Gastrocnemius medialis (tissue), 4 donors: ENCODE data around the gene COQ3.

Experiments
- CTCF ChIP-seq, 5 experiments: fragments of 450-650 bp in 3 of 5; fragments of 200-600 bp in 2 of 5; sonication (generic) in 2 of 5; IDR thresholded peaks in 4 of 5; conservative IDR thresholded peaks in 1 of 5; 1 replicate in 4 of 5; 2 replicates in 1 of 5; pipeline ENCODE4 v1.5.1; 2016 to 2019; ENCODE audit warnings: antibody characterized with exemption in 5 of 5, mild to moderate bottlenecking in 3 of 5, moderate library complexity in 3 of 5
- POLR2A ChIP-seq, 2 donors: fragments of 450-650 bp; IDR thresholded peaks; one replicate each; pipeline ENCODE4 v1.6.1; 2017; ENCODE audit warnings: antibody characterized with exemption in 2 of 2, mild to moderate bottlenecking in 2 of 2, moderate library complexity in 2 of 2

DNA sequence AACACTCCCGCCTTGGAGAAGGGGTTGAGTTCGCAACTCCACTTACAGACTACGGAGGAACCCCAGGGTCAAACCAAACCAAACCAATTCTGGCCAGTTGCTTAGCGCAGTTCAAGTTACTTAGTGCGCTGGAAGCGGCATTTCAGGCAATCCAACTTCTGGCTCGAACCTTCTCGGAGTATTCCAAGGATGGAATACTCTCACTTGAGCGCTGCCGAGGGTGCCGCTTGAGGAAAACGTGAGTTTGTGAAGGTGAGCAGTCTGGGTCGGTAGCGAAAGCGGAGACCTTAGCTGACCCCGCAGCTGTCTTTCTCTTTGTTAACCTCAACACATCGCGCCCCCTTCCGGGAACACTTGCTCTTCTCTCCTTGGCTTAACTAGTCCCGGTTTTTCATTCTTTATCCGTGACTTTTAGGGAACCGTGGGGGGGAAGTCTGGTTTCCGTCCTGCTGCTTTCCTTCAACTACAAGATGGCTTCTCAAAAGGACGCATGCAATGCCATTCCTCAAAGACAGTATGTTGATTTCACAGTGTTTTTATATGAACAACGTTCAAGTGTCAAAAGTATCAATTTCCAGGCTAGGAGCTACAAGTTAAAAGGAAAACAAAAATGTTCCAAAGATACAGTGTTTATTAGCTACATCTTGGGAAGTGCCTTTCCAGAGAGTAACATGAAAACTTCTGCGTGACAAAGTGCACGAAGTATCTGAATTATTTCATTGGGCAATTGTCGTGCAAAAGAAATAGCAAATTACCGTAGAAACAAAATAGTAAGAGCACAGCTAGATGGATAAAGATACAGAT lies 31.9 kb upstream of the COQ3 start:
- TF ChIP-seq CTCF (IDR thresholded peaks at IDR 0.05 in 4 of 5, conservative IDR thresholded peaks at IDR 0.05 in 1 of 5) (peak in 4 of 5 experiments; percentile 32 to 53 (median 43)), POLR2A (IDR thresholded peaks at IDR 0.05) (no peak)
